ENCODE results near the gene ANKRD30B. TPM values are rescaled to one million over a fixed set of nuclear protein-coding genes. Genes with fewer than 3 reads are reported as not detected.
"Not testable (repeated sequence)": the region's sequence is repeated elsewhere in the genome, so short reads cannot be mapped to it uniquely, and the experiment has no call there.

Gene ANKRD30B
- total RNA-seq, 2 donors from 2014 or later: 0.60 TPM; not detected in 1

- H3K9me3 Mint-ChIP-seq: peaks cover 61% of the 10 kb centered on the region
- H3K4me1 Mint-ChIP-seq; H3K9ac ChIP-seq (ENCODE audit: extremely low read depth, low read length, poor library complexity, severe bottlenecking); H3K36me3 Mint-ChIP-seq (ENCODE audit: low read depth); H3K9me3 ChIP-seq (ENCODE audit: control insufficient read depth, low read length); H3K27ac Mint-ChIP-seq; H3K4me1 ChIP-seq (ENCODE audit: control insufficient read depth, insufficient read depth, low read length); H3K36me3 ChIP-seq (ENCODE audit: control insufficient read depth, insufficient read depth, low read length); DNase-seq; H3K27me3 ChIP-seq (ENCODE audit: control insufficient read depth, insufficient read depth, low read length, poor library complexity, severe bottlenecking); H3K27ac ChIP-seq (ENCODE audit: low read depth, low read length); H3K4me3 ChIP-seq (ENCODE audit: low read length); H3K27me3 Mint-ChIP-seq (ENCODE audit: insufficient read depth); H3K4me3 Mint-ChIP-seq: not testable (repeated sequence)
- WGBS, 2 experiments (ENCODE audit: insufficient coverage in 1 of 2, insufficient read length in 1 of 2): 85% methylated on average over 15 of the region's 15 CpGs; no CpG with 5 or more reads in 1 of the 2 experiments
Measured at GRCh38 chr18:14866426-14866825, 118.5 kb downstream of the ANKRD30B start.

DNA sequence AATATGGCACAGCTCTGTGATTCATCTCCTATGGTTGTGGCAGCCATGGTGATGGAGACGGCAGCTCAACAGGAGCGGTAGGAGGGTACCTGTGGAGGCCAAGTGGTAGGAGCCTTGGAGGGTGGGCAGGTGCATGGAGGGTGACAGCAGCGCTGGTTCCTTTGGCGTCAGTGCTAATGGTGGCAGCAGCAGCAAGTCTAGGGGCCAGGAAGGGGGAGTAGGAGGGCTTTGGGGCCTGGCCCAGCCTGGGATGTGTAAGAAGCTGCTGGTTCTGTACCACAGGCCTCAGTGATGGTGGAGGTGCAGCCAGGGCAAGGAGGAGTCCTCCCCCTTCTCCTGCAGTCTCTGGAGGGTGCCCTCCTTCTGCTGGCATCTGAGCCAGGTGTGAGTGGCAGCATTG, 120.0 kb downstream of the ANKRD30B start:
- H3K4me1 Mint-ChIP-seq; H3K9me3 ChIP-seq (ENCODE audit: control insufficient read depth, low read length); H3K27ac Mint-ChIP-seq; DNase-seq; H3K27me3 ChIP-seq (ENCODE audit: control insufficient read depth, insufficient read depth, low read length, poor library complexity, severe bottlenecking); H3K4me3 ChIP-seq (ENCODE audit: low read length); H3K27me3 Mint-ChIP-seq (ENCODE audit: insufficient read depth); H3K36me3 Mint-ChIP-seq (ENCODE audit: low read depth); H3K9ac ChIP-seq (ENCODE audit: extremely low read depth, low read length, poor library complexity, severe bottlenecking); H3K4me1 ChIP-seq (ENCODE audit: control insufficient read depth, insufficient read depth, low read length); H3K4me3 Mint-ChIP-seq; H3K36me3 ChIP-seq (ENCODE audit: control insufficient read depth, insufficient read depth, low read length); H3K27ac ChIP-seq (ENCODE audit: low read depth, low read length): not testable (repeated sequence)
- WGBS, 2 experiments (ENCODE audit: insufficient coverage in 1 of 2, insufficient read length in 1 of 2): 83% methylated on average over 4 of the region's 4 CpGs; no CpG with 5 or more reads in 1 of the 2 experiments
- H3K9me3 Mint-ChIP-seq: peaks cover 60% of the 10 kb centered on the region

GRCh38 chr18:14868825-14869224, 120.9 kb downstream of the ANKRD30B start:
- not testable (repeated sequence) for H3K27ac Mint-ChIP-seq; H3K9me3 ChIP-seq (ENCODE audit: control insufficient read depth, low read length); H3K27me3 ChIP-seq (ENCODE audit: control insufficient read depth, insufficient read depth, low read length, poor library complexity, severe bottlenecking); DNase-seq; H3K9ac ChIP-seq (ENCODE audit: extremely low read depth, low read length, poor library complexity, severe bottlenecking); H3K27ac ChIP-seq (ENCODE audit: low read depth, low read length); H3K4me1 Mint-ChIP-seq; H3K36me3 Mint-ChIP-seq (ENCODE audit: low read depth); H3K4me3 ChIP-seq (ENCODE audit: low read length); H3K4me3 Mint-ChIP-seq; H3K36me3 ChIP-seq (ENCODE audit: control insufficient read depth, insufficient read depth, low read length); H3K4me1 ChIP-seq (ENCODE audit: control insufficient read depth, insufficient read depth, low read length); H3K27me3 Mint-ChIP-seq (ENCODE audit: insufficient read depth)
- H3K9me3 Mint-ChIP-seq: peaks cover 59% of the 10 kb centered on the region
- WGBS, 2 experiments (ENCODE audit: insufficient coverage in 1 of 2, insufficient read length in 1 of 2): 86% methylated on average over 1 of the region's 4 CpGs; no CpG with 5 or more reads in 1 of the 2 experiments

DNA sequence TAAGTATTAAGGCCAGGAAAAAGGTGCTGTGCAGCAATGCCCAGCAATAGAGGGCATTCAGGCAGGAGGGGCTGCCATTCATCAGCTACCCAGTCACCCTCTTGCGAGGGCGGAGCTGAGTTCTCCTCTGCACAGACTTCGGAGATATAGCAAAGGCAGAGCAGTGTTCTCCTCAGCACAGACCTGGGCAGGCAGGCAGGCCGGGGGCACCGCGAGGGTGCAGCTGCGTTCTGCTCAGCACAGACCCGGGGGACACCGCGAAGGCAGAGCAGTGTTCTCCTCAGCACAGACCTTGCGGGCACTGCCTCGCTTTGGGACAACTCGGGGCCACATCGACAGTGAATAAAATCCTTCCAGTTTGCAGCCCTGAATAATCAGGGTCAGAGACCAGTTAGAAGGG, 130.9 kb downstream of the ANKRD30B start:
- H3K36me3 Mint-ChIP-seq (ENCODE audit: low read depth); H3K36me3 ChIP-seq (ENCODE audit: control insufficient read depth, insufficient read depth, low read length); H3K4me3 Mint-ChIP-seq; H3K9ac ChIP-seq (ENCODE audit: extremely low read depth, low read length, poor library complexity, severe bottlenecking); DNase-seq; H3K4me3 ChIP-seq (ENCODE audit: low read length); H3K27ac ChIP-seq (ENCODE audit: low read depth, low read length); H3K27me3 ChIP-seq (ENCODE audit: control insufficient read depth, insufficient read depth, low read length, poor library complexity, severe bottlenecking); H3K27me3 Mint-ChIP-seq (ENCODE audit: insufficient read depth); H3K9me3 ChIP-seq (ENCODE audit: control insufficient read depth, low read length); H3K27ac Mint-ChIP-seq; H3K4me1 ChIP-seq (ENCODE audit: control insufficient read depth, insufficient read depth, low read length); H3K4me1 Mint-ChIP-seq: not testable (repeated sequence)
- H3K9me3 Mint-ChIP-seq: peaks cover 60% of the 10 kb centered on the region
- WGBS, 2 experiments (ENCODE audit: insufficient coverage in 1 of 2, insufficient read length in 1 of 2): 83% methylated on average over 12 of the region's 14 CpGs; no CpG with 5 or more reads in 1 of the 2 experiments

DNA sequence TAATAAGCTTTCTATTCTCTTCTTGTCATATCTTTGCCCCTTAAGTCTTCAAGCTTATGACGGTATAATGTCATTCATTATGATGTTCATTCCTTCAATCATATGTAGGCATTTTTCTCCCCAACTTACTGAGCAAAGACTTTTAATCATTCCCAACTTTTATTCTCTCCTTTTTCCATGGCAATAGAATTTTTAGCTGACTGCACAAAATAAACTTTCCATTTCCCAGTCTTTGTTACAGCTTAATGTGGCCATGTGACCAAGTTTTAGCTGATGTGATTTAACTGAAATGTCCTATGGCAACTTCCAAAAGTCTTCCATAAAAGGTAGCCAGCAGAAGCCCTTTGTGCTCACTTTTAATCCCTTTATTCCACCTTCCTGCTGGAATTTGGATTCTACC, 152.5 kb downstream of the ANKRD30B start:
- Mint-ChIP-seq H3K9me3 (peaks cover 73% of the 10 kb centered on the region), H3K27me3 (ENCODE audit: insufficient read depth) (no peaks in the 10 kb centered on the region), H3K4me3 (no peak overlapping the region), H3K4me1 (no peaks in the 10 kb centered on the region), H3K36me3 (ENCODE audit: low read depth) (no peaks in the 10 kb centered on the region), H3K27ac (no peak overlapping the region)
- Histone ChIP-seq H3K27ac (ENCODE audit: low read depth, low read length) (no peak overlapping the region), H3K9ac (ENCODE audit: extremely low read depth, low read length, poor library complexity, severe bottlenecking) (no peak overlapping the region), H3K9me3 (ENCODE audit: control insufficient read depth, low read length) (peaks cover 54% of the 10 kb centered on the region), H3K36me3 (ENCODE audit: control insufficient read depth, insufficient read depth, low read length) (no peaks in the 10 kb centered on the region), H3K4me3 (ENCODE audit: low read length) (peak overlapping the region; percentile 17), H3K27me3 (ENCODE audit: control insufficient read depth, insufficient read depth, low read length, poor library complexity, severe bottlenecking) (no peaks in the 10 kb centered on the region), H3K4me1 (ENCODE audit: control insufficient read depth, insufficient read depth, low read length) (no peaks in the 10 kb centered on the region)
- WGBS, 2 experiments (ENCODE audit: insufficient coverage in 1 of 2, insufficient read length in 1 of 2): 82% methylated on average over 1 of the region's 1 CpG; no CpG with 5 or more reads in 1 of the 2 experiments
- DNase-seq: no peak
- TF ChIP-seq, protein P1, sequence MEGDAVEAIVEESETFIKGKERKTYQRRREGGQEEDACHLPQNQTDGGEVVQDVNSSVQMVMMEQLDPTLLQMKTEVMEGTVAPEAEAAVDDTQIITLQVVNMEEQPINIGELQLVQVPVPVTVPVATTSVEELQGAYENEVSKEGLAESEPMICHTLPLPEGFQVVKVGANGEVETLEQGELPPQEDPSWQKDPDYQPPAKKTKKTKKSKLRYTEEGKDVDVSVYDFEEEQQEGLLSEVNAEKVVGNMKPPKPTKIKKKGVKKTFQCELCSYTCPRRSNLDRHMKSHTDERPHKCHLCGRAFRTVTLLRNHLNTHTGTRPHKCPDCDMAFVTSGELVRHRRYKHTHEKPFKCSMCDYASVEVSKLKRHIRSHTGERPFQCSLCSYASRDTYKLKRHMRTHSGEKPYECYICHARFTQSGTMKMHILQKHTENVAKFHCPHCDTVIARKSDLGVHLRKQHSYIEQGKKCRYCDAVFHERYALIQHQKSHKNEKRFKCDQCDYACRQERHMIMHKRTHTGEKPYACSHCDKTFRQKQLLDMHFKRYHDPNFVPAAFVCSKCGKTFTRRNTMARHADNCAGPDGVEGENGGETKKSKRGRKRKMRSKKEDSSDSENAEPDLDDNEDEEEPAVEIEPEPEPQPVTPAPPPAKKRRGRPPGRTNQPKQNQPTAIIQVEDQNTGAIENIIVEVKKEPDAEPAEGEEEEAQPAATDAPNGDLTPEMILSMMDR (conservative IDR thresholded peaks at IDR 0.05): no peak

Measured in endodermal cell (in vitro differentiated cells).